ENCODE measurements around the gene PLEKHH1.

The PLEKHH1 gene

GRCh38 chr14:67555518-67556090 lies 22.5 kb downstream of the PLEKHH1 start:
- Histone ChIP-seq H3K36me3 (ENCODE audit: control insufficient read depth in 5 of 5, insufficient read depth in 5 of 5, low read length in 5 of 5) (peaks cover 0 to 3% (median 0%) of the 10 kb centered on the region in 5 donors), H3K27me3 (ENCODE audit: control insufficient read depth in 5 of 5, insufficient read depth in 4 of 5, low read length in 5 of 5) (no peaks in the 10 kb centered on the region), H3K27ac (ENCODE audit: low read depth, low read length) (no peak overlapping the region), H3K4me3 (ENCODE audit: low read depth in 1 of 5, low read length in 5 of 5) (no peak overlapping the region), H3K9me3 (ENCODE audit: control insufficient read depth in 5 of 5, low read length in 5 of 5) (no peaks in the 10 kb centered on the region), H3K4me1 (ENCODE audit: control insufficient read depth in 5 of 5, insufficient read depth in 5 of 5, low read length in 5 of 5) (peaks cover 0 to 5% (median 0%) of the 10 kb centered on the region in 5 donors), H3K9ac (ENCODE audit: low read length in 5 of 5) (no peak overlapping the region)

- Histone ChIP-seq H3K9ac (ENCODE audit: low read length in 5 of 5) (no peak overlapping the region), H3K27me3 (ENCODE audit: control insufficient read depth in 5 of 5, insufficient read depth in 4 of 5, low read length in 5 of 5) (no peaks in the 10 kb centered on the region), H3K27ac (ENCODE audit: low read depth, low read length) (no peak overlapping the region), H3K36me3 (ENCODE audit: control insufficient read depth in 5 of 5, insufficient read depth in 5 of 5, low read length in 5 of 5) (peaks cover 0 to 3% (median 0%) of the 10 kb centered on the region in 5 donors), H3K4me3 (ENCODE audit: low read depth in 1 of 5, low read length in 5 of 5) (no peak overlapping the region), H3K4me1 (ENCODE audit: control insufficient read depth in 5 of 5, insufficient read depth in 5 of 5, low read length in 5 of 5) (peaks cover 0 to 5% (median 0%) of the 10 kb centered on the region in 5 donors), H3K9me3 (ENCODE audit: control insufficient read depth in 5 of 5, low read length in 5 of 5) (no peaks in the 10 kb centered on the region)
Measured at GRCh38 chr14:67556671-67557070, 23.6 kb downstream of the PLEKHH1 start.

GRCh38 chr14:67557118-67557517 lies 24.0 kb downstream of the PLEKHH1 start:
- Histone ChIP-seq H3K36me3 (ENCODE audit: control insufficient read depth in 5 of 5, insufficient read depth in 5 of 5, low read length in 5 of 5) (peaks cover 0 to 3% (median 0%) of the 10 kb centered on the region in 5 donors), H3K4me3 (ENCODE audit: low read depth in 1 of 5, low read length in 5 of 5) (no peak overlapping the region), H3K9me3 (ENCODE audit: control insufficient read depth in 5 of 5, low read length in 5 of 5) (no peaks in the 10 kb centered on the region), H3K27me3 (ENCODE audit: control insufficient read depth in 5 of 5, insufficient read depth in 4 of 5, low read length in 5 of 5) (no peaks in the 10 kb centered on the region), H3K4me1 (ENCODE audit: control insufficient read depth in 5 of 5, insufficient read depth in 5 of 5, low read length in 5 of 5) (peaks cover 0 to 5% (median 0%) of the 10 kb centered on the region in 5 donors), H3K27ac (ENCODE audit: low read depth, low read length) (no peak overlapping the region), H3K9ac (ENCODE audit: low read length in 5 of 5) (no peak overlapping the region)

GRCh38 chr14:67557656-67558055 lies 24.6 kb downstream of the PLEKHH1 start:
- peaks cover 0 to 5% (median 3%) of the 10 kb centered on the region in 5 donors for H3K36me3 ChIP-seq (ENCODE audit: control insufficient read depth in 5 of 5, insufficient read depth in 5 of 5, low read length in 5 of 5)
- no peak overlapping the region for H3K9ac ChIP-seq (ENCODE audit: low read length in 5 of 5)
- no peak overlapping the region for H3K4me3 ChIP-seq (ENCODE audit: low read depth in 1 of 5, low read length in 5 of 5)
- H3K9me3 ChIP-seq (ENCODE audit: control insufficient read depth in 5 of 5, low read length in 5 of 5) = no peaks in the 10 kb centered on the region
- H3K27ac ChIP-seq (ENCODE audit: low read depth, low read length) = no peak overlapping the region
- H3K27me3 ChIP-seq (ENCODE audit: control insufficient read depth in 5 of 5, insufficient read depth in 4 of 5, low read length in 5 of 5) = no peaks in the 10 kb centered on the region
- peaks cover 0 to 5% (median 0%) of the 10 kb centered on the region in 5 donors for H3K4me1 ChIP-seq (ENCODE audit: control insufficient read depth in 5 of 5, insufficient read depth in 5 of 5, low read length in 5 of 5)

GRCh38 chr14:67559639-67560038 lies 26.5 kb downstream of the PLEKHH1 start:
- H3K9me3 ChIP-seq (ENCODE audit: control insufficient read depth in 5 of 5, low read length in 5 of 5) = no peaks in the 10 kb centered on the region
- no peak overlapping the region for H3K9ac ChIP-seq (ENCODE audit: low read length in 5 of 5)
- H3K4me3 ChIP-seq (ENCODE audit: low read depth in 1 of 5, low read length in 5 of 5) = no peak overlapping the region
- H3K27me3 ChIP-seq (ENCODE audit: control insufficient read depth in 5 of 5, insufficient read depth in 4 of 5, low read length in 5 of 5) = no peaks in the 10 kb centered on the region
- peaks cover 0 to 8% (median 4%) of the 10 kb centered on the region in 5 donors for H3K36me3 ChIP-seq (ENCODE audit: control insufficient read depth in 5 of 5, insufficient read depth in 5 of 5, low read length in 5 of 5)
- H3K4me1 ChIP-seq (ENCODE audit: control insufficient read depth in 5 of 5, insufficient read depth in 5 of 5, low read length in 5 of 5) = peaks cover 0 to 3% (median 0%) of the 10 kb centered on the region in 5 donors
- no peak overlapping the region for H3K27ac ChIP-seq (ENCODE audit: low read depth, low read length)

GRCh38 chr14:67562025-67562775 lies 29.1 kb downstream of the PLEKHH1 start:
- Histone ChIP-seq H3K36me3 (ENCODE audit: control insufficient read depth in 5 of 5, insufficient read depth in 5 of 5, low read length in 5 of 5) (peaks cover 0 to 8% (median 4%) of the 10 kb centered on the region in 5 donors), H3K9me3 (ENCODE audit: control insufficient read depth in 5 of 5, low read length in 5 of 5) (no peaks in the 10 kb centered on the region), H3K27me3 (ENCODE audit: control insufficient read depth in 5 of 5, insufficient read depth in 4 of 5, low read length in 5 of 5) (no peaks in the 10 kb centered on the region), H3K4me3 (ENCODE audit: low read depth in 1 of 5, low read length in 5 of 5) (no peak overlapping the region), H3K9ac (ENCODE audit: low read length in 5 of 5) (no peak overlapping the region), H3K4me1 (ENCODE audit: control insufficient read depth in 5 of 5, insufficient read depth in 5 of 5, low read length in 5 of 5) (peaks cover 0 to 20% (median 8%) of the 10 kb centered on the region in 5 donors), H3K27ac (ENCODE audit: low read depth, low read length) (no peak overlapping the region)

- H3K9me3 ChIP-seq (ENCODE audit: control insufficient read depth in 5 of 5, low read length in 5 of 5) = no peaks in the 10 kb centered on the region
- H3K36me3 ChIP-seq (ENCODE audit: control insufficient read depth in 5 of 5, insufficient read depth in 5 of 5, low read length in 5 of 5) = peaks cover 0 to 8% (median 4%) of the 10 kb centered on the region in 5 donors
- peaks cover 0 to 25% (median 12%) of the 10 kb centered on the region in 5 donors for H3K4me1 ChIP-seq (ENCODE audit: control insufficient read depth in 5 of 5, insufficient read depth in 5 of 5, low read length in 5 of 5)
- H3K4me3 ChIP-seq (ENCODE audit: low read depth in 1 of 5, low read length in 5 of 5) = no peak overlapping the region
- no peaks in the 10 kb centered on the region for H3K27me3 ChIP-seq (ENCODE audit: control insufficient read depth in 5 of 5, insufficient read depth in 4 of 5, low read length in 5 of 5)
- H3K27ac ChIP-seq (ENCODE audit: low read depth, low read length) = no peak overlapping the region
- no peak overlapping the region for H3K9ac ChIP-seq (ENCODE audit: low read length in 5 of 5)
Measured at GRCh38 chr14:67562776-67563150, 29.7 kb downstream of the PLEKHH1 start.

- Histone ChIP-seq H3K27ac (ENCODE audit: low read depth, low read length) (no peak overlapping the region), H3K36me3 (ENCODE audit: control insufficient read depth in 5 of 5, insufficient read depth in 5 of 5, low read length in 5 of 5) (peaks cover 0 to 8% (median 4%) of the 10 kb centered on the region in 5 donors), H3K4me3 (ENCODE audit: low read depth in 1 of 5, low read length in 5 of 5) (no peak overlapping the region), H3K9ac (ENCODE audit: low read length in 5 of 5) (no peak overlapping the region), H3K9me3 (ENCODE audit: control insufficient read depth in 5 of 5, low read length in 5 of 5) (no peaks in the 10 kb centered on the region), H3K27me3 (ENCODE audit: control insufficient read depth in 5 of 5, insufficient read depth in 4 of 5, low read length in 5 of 5) (no peaks in the 10 kb centered on the region), H3K4me1 (ENCODE audit: control insufficient read depth in 5 of 5, insufficient read depth in 5 of 5, low read length in 5 of 5) (peaks cover 0 to 29% (median 12%) of the 10 kb centered on the region in 5 donors)
Measured at GRCh38 chr14:67564236-67564635, 31.1 kb downstream of the PLEKHH1 start.

- Histone ChIP-seq H3K27ac (ENCODE audit: low read depth, low read length) (peak overlapping the region; percentile 52), H3K9ac (ENCODE audit: low read length in 5 of 5) (peak overlapping the region in 1 of 5 donors; percentile 3), H3K27me3 (ENCODE audit: control insufficient read depth in 5 of 5, insufficient read depth in 4 of 5, low read length in 5 of 5) (no peaks in the 10 kb centered on the region), H3K36me3 (ENCODE audit: control insufficient read depth in 5 of 5, insufficient read depth in 5 of 5, low read length in 5 of 5) (peaks cover 0 to 6% (median 4%) of the 10 kb centered on the region in 5 donors), H3K4me1 (ENCODE audit: control insufficient read depth in 5 of 5, insufficient read depth in 5 of 5, low read length in 5 of 5) (peaks cover 0 to 32% (median 12%) of the 10 kb centered on the region in 5 donors), H3K4me3 (ENCODE audit: low read depth in 1 of 5, low read length in 5 of 5) (no peak overlapping the region), H3K9me3 (ENCODE audit: control insufficient read depth in 5 of 5, low read length in 5 of 5) (no peaks in the 10 kb centered on the region)
Measured at GRCh38 chr14:67566908-67567307, 33.8 kb downstream of the PLEKHH1 start.

GRCh38 chr14:67567654-67568053 lies 34.6 kb downstream of the PLEKHH1 start:
- peaks cover 0 to 3% (median 3%) of the 10 kb centered on the region in 5 donors for H3K36me3 ChIP-seq (ENCODE audit: control insufficient read depth in 5 of 5, insufficient read depth in 5 of 5, low read length in 5 of 5)
- H3K27me3 ChIP-seq (ENCODE audit: control insufficient read depth in 5 of 5, insufficient read depth in 4 of 5, low read length in 5 of 5) = no peaks in the 10 kb centered on the region
- peaks cover 0 to 32% (median 12%) of the 10 kb centered on the region in 5 donors for H3K4me1 ChIP-seq (ENCODE audit: control insufficient read depth in 5 of 5, insufficient read depth in 5 of 5, low read length in 5 of 5)
- peak overlapping the region; percentile 52 for H3K27ac ChIP-seq (ENCODE audit: low read depth, low read length)
- H3K9ac ChIP-seq (ENCODE audit: low read length in 5 of 5) = no peak overlapping the region
- H3K4me3 ChIP-seq (ENCODE audit: low read depth in 1 of 5, low read length in 5 of 5) = no peak overlapping the region
- H3K9me3 ChIP-seq (ENCODE audit: control insufficient read depth in 5 of 5, low read length in 5 of 5) = no peaks in the 10 kb centered on the region

Data from subcutaneous abdominal adipose tissue (tissue), 5 donors.